ENCODE results near the gene CEBPZ. TPM values are rescaled to one million over a fixed set of nuclear protein-coding genes. Genes with fewer than 3 reads are reported as not detected.

The CEBPZ gene
- total and polyA plus RNA-seq, 2 of the 13 experiments (the other 11 are each of a cell fraction or from before 2014, with no cell fraction given) = 14.4 to 117 TPM

GRCh38 chr2:37196320-37197195, 34.8 kb downstream of the CEBPZ start, which contains the start of gene CEBPZOS (continued):
- peak; percentile 99 for TF ChIP-seq ZNF280B (CRISPR knock-in tag; IDR thresholded peaks at IDR 0.05; ENCODE audit: borderline replicate concordance)
- TF ChIP-seq ARNT (IDR thresholded peaks at IDR 0.05) = no peak
- 0 out of 2 replicates have a peak, but pooled peaks have one; percentile 19 for TF ChIP-seq PRDM4 (CRISPR knock-in tag; IDR thresholded peaks at IDR 0.05; ENCODE audit: borderline replicate concordance)
- peak; percentile 95 for TF ChIP-seq CCDC6 (CRISPR knock-in tag; IDR thresholded peaks at IDR 0.05)
- no peak for TF ChIP-seq PRPF4 (IDR thresholded peaks at IDR 0.05; ENCODE audit: low read depth, low read length, poor library complexity, severe bottlenecking)
- peak; percentile 25; the same call in 1 of the 2 replicates for TF ChIP-seq ZNF460 (CRISPR knock-in tag; IDR thresholded peaks at IDR 0.05; ENCODE audit: borderline replicate concordance)
- peak; percentile 38; the same call in 1 of the 2 replicates for TF ChIP-seq ELF1 (CRISPR knock-in tag; IDR thresholded peaks at IDR 0.05)
- no peak for TF ChIP-seq HOXA9 (CRISPR knock-in tag; IDR thresholded peaks at IDR 0.05; ENCODE audit: borderline replicate concordance)
- no peak for TF ChIP-seq EHMT2 (IDR thresholded peaks at IDR 0.05; ENCODE audit: borderline replicate concordance, low read depth, low read length)
- TF ChIP-seq BCLAF1 (IDR thresholded peaks at IDR 0.05) = no peak
- TF ChIP-seq, protein P1, sequence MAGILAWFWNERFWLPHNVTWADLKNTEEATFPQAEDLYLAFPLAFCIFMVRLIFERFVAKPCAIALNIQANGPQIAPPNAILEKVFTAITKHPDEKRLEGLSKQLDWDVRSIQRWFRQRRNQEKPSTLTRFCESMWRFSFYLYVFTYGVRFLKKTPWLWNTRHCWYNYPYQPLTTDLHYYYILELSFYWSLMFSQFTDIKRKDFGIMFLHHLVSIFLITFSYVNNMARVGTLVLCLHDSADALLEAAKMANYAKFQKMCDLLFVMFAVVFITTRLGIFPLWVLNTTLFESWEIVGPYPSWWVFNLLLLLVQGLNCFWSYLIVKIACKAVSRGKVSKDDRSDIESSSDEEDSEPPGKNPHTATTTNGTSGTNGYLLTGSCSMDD (CRISPR knock-in tag; IDR thresholded peaks at IDR 0.05) = no peak
- 0 out of 2 replicates have a peak, but pooled peaks have one; percentile 35 for TF ChIP-seq MTF2 (CRISPR knock-in tag; IDR thresholded peaks at IDR 0.05; ENCODE audit: borderline replicate concordance)
- TF ChIP-seq IKZF1 (IDR thresholded peaks at IDR 0.05) = no peak
- TF ChIP-seq HOXA5 (CRISPR knock-in tag; IDR thresholded peaks at IDR 0.05) = peak; percentile 98
- TF ChIP-seq ARNTL (CRISPR knock-in tag; IDR thresholded peaks at IDR 0.05) = peak; percentile 58; the same call in 1 of the 2 replicates
- TF ChIP-seq ZNF264 (CRISPR knock-in tag; IDR thresholded peaks at IDR 0.05) = no peak; the same call in 1 of the 2 replicates
- TF ChIP-seq RAD51 (IDR thresholded peaks at IDR 0.05; ENCODE audit: borderline replicate concordance) = no peak
- no peak for TF ChIP-seq JDP2 (CRISPR knock-in tag; IDR thresholded peaks at IDR 0.05; ENCODE audit: borderline replicate concordance)
- TF ChIP-seq, protein P2, sequence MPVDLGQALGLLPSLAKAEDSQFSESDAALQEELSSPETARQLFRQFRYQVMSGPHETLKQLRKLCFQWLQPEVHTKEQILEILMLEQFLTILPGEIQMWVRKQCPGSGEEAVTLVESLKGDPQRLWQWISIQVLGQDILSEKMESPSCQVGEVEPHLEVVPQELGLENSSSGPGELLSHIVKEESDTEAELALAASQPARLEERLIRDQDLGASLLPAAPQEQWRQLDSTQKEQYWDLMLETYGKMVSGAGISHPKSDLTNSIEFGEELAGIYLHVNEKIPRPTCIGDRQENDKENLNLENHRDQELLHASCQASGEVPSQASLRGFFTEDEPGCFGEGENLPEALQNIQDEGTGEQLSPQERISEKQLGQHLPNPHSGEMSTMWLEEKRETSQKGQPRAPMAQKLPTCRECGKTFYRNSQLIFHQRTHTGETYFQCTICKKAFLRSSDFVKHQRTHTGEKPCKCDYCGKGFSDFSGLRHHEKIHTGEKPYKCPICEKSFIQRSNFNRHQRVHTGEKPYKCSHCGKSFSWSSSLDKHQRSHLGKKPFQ (CRISPR knock-in tag; IDR thresholded peaks at IDR 0.05; ENCODE audit: insufficient replicate concordance) = peak; percentile 91
